K562 (cell line): Measurements from ENCODE around the gene CTCF. TPM values are rescaled to one million over a fixed set of nuclear protein-coding genes. Genes with fewer than 3 reads are reported as not detected.

Source experiments
- ARID4B ChIP-seq: sonication (generic); formaldehyde crosslinking; IDR thresholded peaks from 2 replicates; pipeline ENCODE4 v1.8.0; 2022; ENCODE audit warnings: mild to moderate bottlenecking, missing genetic modification reagents
- HMG20B ChIP-seq: fragments of 250-450 bp; sonication (Bioruptor Pico); IDR thresholded peaks from 2 replicates; pipeline ENCODE4 v1.5.0; 2021; ENCODE audit warnings: mild to moderate bottlenecking
- KHSRP ChIP-seq: fragments of 450-650 bp; IDR thresholded peaks from 2 replicates; pipeline ENCODE4 v1.6.1; 2017
- NR2C2 ChIP-seq, 2 experiments: fragments of 200-800 bp in 1 of 2; sonication (Bioruptor generic) in 1 of 2; sonication (generic) in 1 of 2; formaldehyde crosslinking in 1 of 2; IDR thresholded peaks; 2 replicates each; pipeline versions ENCODE4 v1.6.1 to v1.8.0; 2016 to 2022; ENCODE audit warnings: mild to moderate bottlenecking in 1 of 2, missing compliant biosample characterization in 1 of 2, missing genetic modification characterization in 1 of 2, missing genetic modification reagents in 1 of 2
- SREBF1 ChIP-seq: fragments of 150-350 bp; IDR thresholded peaks from 2 replicates; pipeline ENCODE4 v1.6.1; 2014; ENCODE audit warnings: antibody characterized with exemption, low read depth, low read length, borderline replicate concordance
- STAT5B ChIP-seq: fragments of 250-450 bp; sonication (Bioruptor Pico); IDR thresholded peaks from 2 replicates; pipeline ENCODE4 v1.8.0; 2021; ENCODE audit warnings: mild to moderate bottlenecking, inconsistent platforms
- polyA plus RNA-seq, 8 experiments: library from polyadenylated mRNA; depleted of rRNA in 4 of 8; stranded (reverse) in 5 of 8; unstranded in 3 of 8; fragments of >200 nt; fragmentation: Nextera tagmentation in 2 of 8; fragmentation: Illumina TruSeq in 1 of 8; extraction: Ambion mirVana in 2 of 8; extraction: Trizol in 1 of 8; gene quantifications; 2 replicates each; pipeline versions ENCODE4 v1.2.1 to v1.2.3, GENCODE V29; 2011 to 2014; ENCODE audit warnings: inconsistent platforms in 1 of 8, missing spikeins in 1 of 8
- total RNA-seq, 7 experiments: library from RNA; depleted of rRNA in 6 of 7; stranded (reverse); fragments of >200 nt in 6 of 7; fragmentation: Illumina TruSeq in 2 of 7; extraction: Trizol in 2 of 7; gene quantifications; 2 replicates each; pipeline versions ENCODE4 v1.2.1 to v1.2.3, GENCODE V29; 2011 to 2021; ENCODE audit warnings: low replicate concordance in 1 of 7
- TF ChIP-seq, protein P1 (sequence below), 3 experiments: fragments of 200-800 bp in 1 of 3; fragments of 250-450 bp in 1 of 3; fragments of 450-650 bp in 1 of 3; sonication (Bioruptor Pico) in 1 of 3; sonication (Bioruptor generic) in 1 of 3; formaldehyde crosslinking in 1 of 3; IDR thresholded peaks; 2 replicates each; pipeline versions ENCODE4 v1.6.1 to v1.8.0; 2016 to 2022; ENCODE audit warnings: mild to moderate bottlenecking in 2 of 3, missing genetic modification characterization in 2 of 3, missing compliant biosample characterization in 1 of 3, moderate library complexity in 1 of 3
- TF ChIP-seq, protein P2 (sequence below), 2 experiments: fragments of 150-350 bp in 1 of 2; IDR thresholded peaks; 2 replicates each; pipeline ENCODE4 v1.6.1; 2012 to 2016; ENCODE audit warnings: low read depth in 2 of 2, low read length in 2 of 2, mild to moderate bottlenecking in 1 of 2, moderate library complexity in 1 of 2
- TF ChIP-seq, protein P3 (sequence below): sonication (generic); formaldehyde crosslinking; IDR thresholded peaks from 2 replicates; pipeline ENCODE4 v1.8.1; 2023; ENCODE audit warnings: mild to moderate bottlenecking, missing genetic modification reagents

The CTCF gene
- total and polyA plus RNA-seq, 9 of the 15 experiments (the other 6 are each of a cell fraction or from before 2014, with no cell fraction given): 7.8 to 49.2 (median 33.9) TPM

DNA sequence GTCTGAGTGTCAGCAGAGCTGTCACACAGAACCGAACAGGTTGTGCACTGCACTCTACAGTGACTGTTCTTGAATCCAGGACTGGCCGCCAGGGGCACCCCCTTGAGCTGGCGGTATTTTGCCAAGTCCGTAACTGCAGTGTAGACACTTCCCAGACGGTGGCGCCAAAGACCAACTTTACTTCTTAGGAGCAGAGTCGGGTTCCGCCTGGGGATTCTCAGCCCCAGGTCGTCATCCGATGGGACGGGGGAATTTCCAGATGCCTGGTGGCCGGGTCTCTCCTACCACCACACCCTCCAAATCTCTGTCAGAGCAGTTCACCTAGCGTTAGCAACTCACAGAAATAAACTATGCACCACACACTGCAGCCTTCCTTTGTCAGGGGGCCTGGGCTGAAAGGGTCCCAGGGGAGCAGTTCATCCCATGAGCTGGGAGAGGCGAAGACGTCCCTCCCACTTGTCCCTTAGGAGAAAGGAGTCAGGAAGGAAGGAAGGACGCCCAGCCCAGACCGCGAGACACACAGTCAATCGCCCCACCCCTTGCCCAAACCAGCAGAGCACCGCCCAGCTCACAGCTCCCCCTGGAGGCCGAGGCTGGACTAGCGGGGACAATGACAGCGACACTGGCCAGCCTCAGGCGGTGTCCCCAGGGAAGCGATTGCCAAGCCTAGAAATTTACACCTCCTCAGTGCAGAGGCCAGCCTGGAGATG lies 41.1 kb upstream of the CTCF start (continued):
- TF ChIP-seq KHSRP (no peak), STAT5B (CRISPR knock-in tag) (no peak), HMG20B (no peak), ARID4B (CRISPR knock-in tag) (peak; percentile 34; the same call in 1 of the 2 replicates), SREBF1 (no peak), NR2C2 (CRISPR knock-in tag; IDR thresholded peaks at IDR 0.05) (peak; percentile 62; the same call in 1 of the 2 replicates), NR2C2 (tag; IDR thresholded peaks at IDR 0.05) (no peak)
- TF ChIP-seq, protein P1, sequence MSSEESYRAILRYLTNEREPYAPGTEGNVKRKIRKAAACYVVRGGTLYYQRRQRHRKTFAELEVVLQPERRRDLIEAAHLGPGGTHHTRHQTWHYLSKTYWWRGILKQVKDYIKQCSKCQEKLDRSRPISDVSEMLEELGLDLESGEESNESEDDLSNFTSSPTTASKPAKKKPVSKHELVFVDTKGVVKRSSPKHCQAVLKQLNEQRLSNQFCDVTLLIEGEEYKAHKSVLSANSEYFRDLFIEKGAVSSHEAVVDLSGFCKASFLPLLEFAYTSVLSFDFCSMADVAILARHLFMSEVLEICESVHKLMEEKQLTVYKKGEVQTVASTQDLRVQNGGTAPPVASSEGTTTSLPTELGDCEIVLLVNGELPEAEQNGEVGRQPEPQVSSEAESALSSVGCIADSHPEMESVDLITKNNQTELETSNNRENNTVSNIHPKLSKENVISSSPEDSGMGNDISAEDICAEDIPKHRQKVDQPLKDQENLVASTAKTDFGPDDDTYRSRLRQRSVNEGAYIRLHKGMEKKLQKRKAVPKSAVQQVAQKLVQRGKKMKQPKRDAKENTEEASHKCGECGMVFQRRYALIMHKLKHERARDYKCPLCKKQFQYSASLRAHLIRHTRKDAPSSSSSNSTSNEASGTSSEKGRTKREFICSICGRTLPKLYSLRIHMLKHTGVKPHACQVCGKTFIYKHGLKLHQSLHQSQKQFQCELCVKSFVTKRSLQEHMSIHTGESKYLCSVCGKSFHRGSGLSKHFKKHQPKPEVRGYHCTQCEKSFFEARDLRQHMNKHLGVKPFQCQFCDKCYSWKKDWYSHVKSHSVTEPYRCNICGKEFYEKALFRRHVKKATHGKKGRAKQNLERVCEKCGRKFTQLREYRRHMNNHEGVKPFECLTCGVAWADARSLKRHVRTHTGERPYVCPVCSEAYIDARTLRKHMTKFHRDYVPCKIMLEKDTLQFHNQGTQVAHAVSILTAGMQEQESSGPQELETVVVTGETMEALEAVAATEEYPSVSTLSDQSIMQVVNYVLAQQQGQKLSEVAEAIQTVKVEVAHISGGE (CRISPR knock-in tag; IDR thresholded peaks at IDR 0.05): no peak
- TF ChIP-seq, protein P2, sequence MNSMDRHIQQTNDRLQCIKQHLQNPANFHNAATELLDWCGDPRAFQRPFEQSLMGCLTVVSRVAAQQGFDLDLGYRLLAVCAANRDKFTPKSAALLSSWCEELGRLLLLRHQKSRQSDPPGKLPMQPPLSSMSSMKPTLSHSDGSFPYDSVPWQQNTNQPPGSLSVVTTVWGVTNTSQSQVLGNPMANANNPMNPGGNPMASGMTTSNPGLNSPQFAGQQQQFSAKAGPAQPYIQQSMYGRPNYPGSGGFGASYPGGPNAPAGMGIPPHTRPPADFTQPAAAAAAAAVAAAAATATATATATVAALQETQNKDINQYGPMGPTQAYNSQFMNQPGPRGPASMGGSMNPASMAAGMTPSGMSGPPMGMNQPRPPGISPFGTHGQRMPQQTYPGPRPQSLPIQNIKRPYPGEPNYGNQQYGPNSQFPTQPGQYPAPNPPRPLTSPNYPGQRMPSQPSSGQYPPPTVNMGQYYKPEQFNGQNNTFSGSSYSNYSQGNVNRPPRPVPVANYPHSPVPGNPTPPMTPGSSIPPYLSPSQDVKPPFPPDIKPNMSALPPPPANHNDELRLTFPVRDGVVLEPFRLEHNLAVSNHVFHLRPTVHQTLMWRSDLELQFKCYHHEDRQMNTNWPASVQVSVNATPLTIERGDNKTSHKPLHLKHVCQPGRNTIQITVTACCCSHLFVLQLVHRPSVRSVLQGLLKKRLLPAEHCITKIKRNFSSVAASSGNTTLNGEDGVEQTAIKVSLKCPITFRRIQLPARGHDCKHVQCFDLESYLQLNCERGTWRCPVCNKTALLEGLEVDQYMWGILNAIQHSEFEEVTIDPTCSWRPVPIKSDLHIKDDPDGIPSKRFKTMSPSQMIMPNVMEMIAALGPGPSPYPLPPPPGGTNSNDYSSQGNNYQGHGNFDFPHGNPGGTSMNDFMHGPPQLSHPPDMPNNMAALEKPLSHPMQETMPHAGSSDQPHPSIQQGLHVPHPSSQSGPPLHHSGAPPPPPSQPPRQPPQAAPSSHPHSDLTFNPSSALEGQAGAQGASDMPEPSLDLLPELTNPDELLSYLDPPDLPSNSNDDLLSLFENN (IDR thresholded peaks at IDR 0.05; ENCODE audit: low read depth in 2 of 2, low read length in 2 of 2): peak in 1 of 2 experiments; percentile 69; a peak in 1 of 4 replicates
- TF ChIP-seq, protein P3, sequence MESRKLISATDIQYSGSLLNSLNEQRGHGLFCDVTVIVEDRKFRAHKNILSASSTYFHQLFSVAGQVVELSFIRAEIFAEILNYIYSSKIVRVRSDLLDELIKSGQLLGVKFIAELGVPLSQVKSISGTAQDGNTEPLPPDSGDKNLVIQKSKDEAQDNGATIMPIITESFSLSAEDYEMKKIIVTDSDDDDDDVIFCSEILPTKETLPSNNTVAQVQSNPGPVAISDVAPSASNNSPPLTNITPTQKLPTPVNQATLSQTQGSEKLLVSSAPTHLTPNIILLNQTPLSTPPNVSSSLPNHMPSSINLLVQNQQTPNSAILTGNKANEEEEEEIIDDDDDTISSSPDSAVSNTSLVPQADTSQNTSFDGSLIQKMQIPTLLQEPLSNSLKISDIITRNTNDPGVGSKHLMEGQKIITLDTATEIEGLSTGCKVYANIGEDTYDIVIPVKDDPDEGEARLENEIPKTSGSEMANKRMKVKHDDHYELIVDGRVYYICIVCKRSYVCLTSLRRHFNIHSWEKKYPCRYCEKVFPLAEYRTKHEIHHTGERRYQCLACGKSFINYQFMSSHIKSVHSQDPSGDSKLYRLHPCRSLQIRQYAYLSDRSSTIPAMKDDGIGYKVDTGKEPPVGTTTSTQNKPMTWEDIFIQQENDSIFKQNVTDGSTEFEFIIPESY (CRISPR knock-in tag): peak; percentile 86
